WI38 (cell line): ENCODE data around the gene SYT7.
"Not testable (repeated sequence)": the region's sequence is repeated elsewhere in the genome, so short reads cannot be mapped to it uniquely, and the experiment has no call there.

Experiments
- H3K4me3 ChIP-seq: 2 replicates; pipeline ENCODE4 v1.5.1; 2011; ENCODE audit warnings: low read depth, mild to moderate bottlenecking, control low read depth, low read length
- CTCF ChIP-seq: IDR thresholded peaks from 2 replicates; pipeline ENCODE4 v1.5.1; 2012; ENCODE audit warnings: low read depth, mild to moderate bottlenecking, control low read depth, low read length

SYT7 gene

GRCh38 chr11:61616434-61616833, 35.6 kb upstream of the SYT7 start:
- no peak for TF ChIP-seq CTCF
- H3K4me3 ChIP-seq: no peak overlapping the region

- H3K4me3 ChIP-seq: not testable (repeated sequence)
Measured at GRCh38 chr11:61614782-61615181, 33.9 kb upstream of the SYT7 start.

GRCh38 chr11:61613870-61614269, 33.0 kb upstream of the SYT7 start:
- H3K4me3 ChIP-seq: no peak overlapping the region
- TF ChIP-seq CTCF: no peak

GRCh38 chr11:61613051-61613450, 32.2 kb upstream of the SYT7 start:
- no peak for TF ChIP-seq CTCF
- H3K4me3 ChIP-seq: no peak overlapping the region

GRCh38 chr11:61611309-61611708, 30.4 kb upstream of the SYT7 start:
- H3K4me3 ChIP-seq: no peak overlapping the region
- TF ChIP-seq CTCF: no peak

- H3K4me3 ChIP-seq: no peak overlapping the region
- no peak for TF ChIP-seq CTCF
Measured at GRCh38 chr11:61610905-61611304, 30.0 kb upstream of the SYT7 start.

GRCh38 chr11:61609980-61610366, 29.1 kb upstream of the SYT7 start:
- H3K4me3 ChIP-seq: no peak overlapping the region
- TF ChIP-seq CTCF: no peak

GRCh38 chr11:61609000-61609979, 28.4 kb upstream of the SYT7 start:
- no peak for TF ChIP-seq CTCF
- H3K4me3 ChIP-seq: no peak overlapping the region
